Mesendoderm (in vitro differentiated cells): ENCODE measurements around the gene ITPR3.
A peak's percentile ranks its signal among the peaks of the same experiment; 100 is the strongest.

Experiments
- DNase-seq: peaks from one replicate; pipeline ENCODE4 v3.0.0; 2013
- H2AK5ac ChIP-seq: 2 replicates; pipeline ENCODE4 v1.6.1; 2013; ENCODE audit warnings: low read length, inconsistent platforms
- H2BK120ac ChIP-seq: 2 replicates; pipeline ENCODE4 v1.6.1; 2013; ENCODE audit warnings: low read depth, mild to moderate bottlenecking, low read length, moderate library complexity, mixed read lengths
- H2BK15ac ChIP-seq: replicated peaks from 2 replicates; pipeline ENCODE4 v1.6.1; 2013; ENCODE audit warnings: low read depth, mild to moderate bottlenecking, moderate library complexity
- H2BK5ac ChIP-seq: 2 replicates; pipeline ENCODE4 v1.6.1; 2013; ENCODE audit warnings: low read length, inconsistent platforms
- H3K18ac ChIP-seq: 2 replicates; pipeline ENCODE4 v1.6.1; 2013; ENCODE audit warnings: mild to moderate bottlenecking, low read length, mixed read lengths
- H3K23ac ChIP-seq: one replicate; pipeline ENCODE4 v1.6.1; 2013; ENCODE audit warnings: low read length
- H3K27ac ChIP-seq: 2 replicates; pipeline ENCODE4 v1.5.1; 2013; ENCODE audit warnings: low read depth, mild to moderate bottlenecking, inconsistent platforms, low read length, moderate library complexity
- H3K27me3 ChIP-seq: 2 replicates; pipeline ENCODE4 v1.6.1; 2013; ENCODE audit warnings: low read length, control low read depth, mild to moderate bottlenecking, inconsistent platforms; ENCODE audit not compliant: insufficient read depth, poor library complexity
- H3K36me3 ChIP-seq: 2 replicates; pipeline ENCODE4 v1.6.1; 2013; ENCODE audit warnings: low read length, inconsistent platforms; ENCODE audit not compliant: control insufficient read depth, insufficient read depth
- H3K4ac ChIP-seq: one replicate; pipeline ENCODE4 v1.6.1; 2013; ENCODE audit warnings: low read depth, mild to moderate bottlenecking, low read length, moderate library complexity
- H3K4me1 ChIP-seq: 2 replicates; pipeline ENCODE4 v1.6.1; 2013; ENCODE audit warnings: low read depth, low read length, inconsistent platforms; ENCODE audit not compliant: control insufficient read depth
- H3K4me2 ChIP-seq: 2 replicates; pipeline ENCODE4 v1.6.1; 2013; ENCODE audit warnings: low read length
- H3K4me3 ChIP-seq: 2 replicates; pipeline ENCODE4 v1.5.1; 2013; ENCODE audit warnings: mild to moderate bottlenecking, low read length
- H3K56ac ChIP-seq: one replicate; pipeline ENCODE4 v1.6.1; 2013; ENCODE audit warnings: low read length
- H3K79me1 ChIP-seq: 2 replicates; pipeline ENCODE4 v1.6.1; 2013; ENCODE audit warnings: low read length, inconsistent platforms
- H3K79me2 ChIP-seq: 2 replicates; pipeline ENCODE4 v1.6.1; 2013; ENCODE audit warnings: mild to moderate bottlenecking, low read length; ENCODE audit not compliant: control insufficient read depth, insufficient read depth
- H3K9ac ChIP-seq: 2 replicates; pipeline ENCODE4 v1.6.1; 2013; ENCODE audit warnings: low read length, inconsistent platforms
- H4K5ac ChIP-seq: one replicate; pipeline ENCODE4 v1.6.1; 2013; ENCODE audit warnings: low read length
- H4K8ac ChIP-seq: one replicate; pipeline ENCODE4 v1.6.1; 2013; ENCODE audit warnings: low read depth, mild to moderate bottlenecking, control low read depth, low read length, moderate library complexity
- WGBS: extraction: QIAGEN DNeasy Blood & Tissue Kit; methylation state at CpG from one replicate; pipeline ENCODE4 v1.1.7; 2013; ENCODE audit warnings: low lambda C conversion rate, missing lambda C conversion rate; ENCODE audit not compliant: insufficient coverage; ENCODE audit errors: extremely low coverage; 5-methylcytosine and 5-hydroxymethylcytosine counted together

Gene ITPR3

DNA sequence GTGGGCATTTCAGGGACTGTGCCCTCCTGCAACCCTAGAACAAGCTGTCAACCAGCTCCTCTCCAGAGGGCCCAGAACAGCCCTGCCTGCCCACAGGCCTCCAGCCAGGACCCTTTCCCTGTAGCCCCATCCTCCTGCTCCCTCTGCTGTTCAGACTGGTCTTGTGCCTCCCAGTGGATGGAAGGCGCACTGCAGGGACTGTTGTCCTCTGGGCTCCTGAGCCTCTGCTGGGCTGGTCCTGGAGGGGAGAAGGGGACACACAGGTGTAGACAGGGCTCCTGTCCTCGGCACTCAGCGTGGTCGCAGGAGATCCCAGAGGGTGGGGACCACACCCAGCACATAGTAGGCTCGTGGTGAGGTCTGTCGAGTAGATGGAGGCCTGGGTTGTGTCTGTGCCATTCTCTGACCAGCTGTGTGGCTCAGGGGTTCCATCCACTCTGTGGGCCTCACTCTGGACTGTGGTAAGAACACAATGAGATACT lies 11.5 kb downstream of the ITPR3 start:
- DNase-seq: peak; percentile 94
- no peak overlapping the region for H3K23ac ChIP-seq
- H3K79me1 ChIP-seq: peaks cover 6% of the 10 kb centered on the region
- H2BK5ac ChIP-seq: no peak overlapping the region
- H3K4me2 ChIP-seq: peak overlapping the region; percentile 85
- H3K4me3 ChIP-seq: no peak overlapping the region
- no peak overlapping the region for H4K5ac ChIP-seq
- peak overlapping the region; percentile 74 for H3K56ac ChIP-seq
- no peak overlapping the region for H2AK5ac ChIP-seq
- H2BK120ac ChIP-seq: no peak overlapping the region
- H3K27me3 ChIP-seq: no peaks in the 10 kb centered on the region
- H3K4me1 ChIP-seq: peaks cover 9% of the 10 kb centered on the region
- no peak overlapping the region for H3K18ac ChIP-seq
- H3K27ac ChIP-seq: no peak overlapping the region
- no peaks in the 10 kb centered on the region for H3K36me3 ChIP-seq
- no peak overlapping the region for H4K8ac ChIP-seq
- H2BK15ac ChIP-seq: no peak overlapping the region
- H3K79me2 ChIP-seq: peaks cover 2% of the 10 kb centered on the region
- no peak overlapping the region for H3K9ac ChIP-seq
- H3K4ac ChIP-seq: no peak overlapping the region
- WGBS: no CpG with 5 or more reads among the region's 6 CpGs

- Histone ChIP-seq H3K27me3 (no peaks in the 10 kb centered on the region), H4K8ac (no peak overlapping the region), H2AK5ac (no peak overlapping the region), H3K27ac (no peak overlapping the region), H3K9ac (peak overlapping the region; percentile 59), H3K36me3 (no peaks in the 10 kb centered on the region), H3K4ac (no peak overlapping the region), H3K23ac (no peak overlapping the region), H3K56ac (peak overlapping the region; percentile 74), H2BK120ac (no peak overlapping the region), H3K18ac (no peak overlapping the region), H3K79me2 (peaks cover 2% of the 10 kb centered on the region), H4K5ac (no peak overlapping the region), H2BK15ac (no peak overlapping the region), H3K4me1 (peaks cover 9% of the 10 kb centered on the region), H2BK5ac (no peak overlapping the region), H3K4me3 (peak overlapping the region; percentile 42), H3K4me2 (peak overlapping the region; percentile 85), H3K79me1 (peaks cover 6% of the 10 kb centered on the region)
- DNase-seq: no peak
- no CpG with 5 or more reads among the region's 21 CpGs for WGBS
Observed at GRCh38 chr6:33633084-33633461, 12.0 kb downstream of the ITPR3 start.

DNA sequence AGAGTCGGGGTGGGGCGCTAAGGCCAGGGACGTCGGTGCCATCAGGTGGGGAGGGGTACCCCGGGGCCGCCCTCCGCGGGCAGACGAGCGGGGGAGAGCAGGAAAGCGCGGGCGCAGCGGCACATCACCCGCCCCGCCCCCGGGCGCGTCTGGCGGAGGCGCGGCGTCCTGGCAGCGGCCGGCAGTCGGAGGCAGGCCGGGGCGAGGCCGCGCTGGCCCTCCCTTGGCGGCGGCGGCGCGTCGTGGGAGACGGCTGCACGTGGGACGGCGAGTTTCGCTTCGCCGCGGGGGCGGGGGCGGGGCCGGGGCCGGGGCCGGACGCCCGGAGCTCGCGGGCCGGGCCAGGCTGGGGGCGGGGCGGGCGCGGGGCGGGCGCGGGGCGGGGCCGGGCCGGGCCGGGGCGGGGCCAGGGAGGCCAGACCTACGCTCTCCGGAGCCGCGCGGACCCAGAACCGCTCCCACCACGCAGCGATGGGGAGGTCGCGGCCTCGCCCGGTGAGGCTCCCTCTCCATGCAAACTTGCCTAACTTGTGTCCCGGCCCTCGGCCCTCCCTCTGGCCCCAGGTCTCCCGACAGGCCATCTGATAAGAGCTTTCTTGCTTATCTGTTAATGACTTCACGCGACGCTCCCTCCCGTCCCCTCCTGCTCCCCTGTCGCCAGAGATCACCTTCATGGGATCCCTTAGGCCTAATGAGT lies 12.5 kb downstream of the ITPR3 start:
- peak; percentile 68 for DNase-seq

GRCh38 chr6:33634161-33634727 lies 13.1 kb downstream of the ITPR3 start:
- Histone ChIP-seq H3K4me3 (peak overlapping the region; percentile 44), H3K4ac (no peak overlapping the region), H3K18ac (no peak overlapping the region), H4K8ac (no peak overlapping the region), H3K36me3 (no peaks in the 10 kb centered on the region), H4K5ac (no peak overlapping the region), H3K4me2 (peak overlapping the region; percentile 94), H2BK5ac (no peak overlapping the region), H2AK5ac (no peak overlapping the region), H3K79me2 (peaks cover 2% of the 10 kb centered on the region), H3K56ac (peak overlapping the region; percentile 59), H2BK15ac (no peak overlapping the region), H3K9ac (peak overlapping the region; percentile 58), H3K4me1 (peaks cover 9% of the 10 kb centered on the region), H3K27ac (no peak overlapping the region), H3K79me1 (peaks cover 6% of the 10 kb centered on the region), H2BK120ac (no peak overlapping the region), H3K27me3 (no peaks in the 10 kb centered on the region), H3K23ac (peak overlapping the region; percentile 37)
- WGBS: no CpG with 5 or more reads among the region's 15 CpGs
- DNase-seq: no peak

More for the DNA sequence above, 12.5 kb downstream of the ITPR3 start:
- Histone ChIP-seq H2BK5ac (no peak overlapping the region), H2BK15ac (no peak overlapping the region), H3K27ac (no peak overlapping the region), H3K56ac (peak overlapping the region; percentile 74), H4K8ac (no peak overlapping the region), H3K4me2 (peak overlapping the region; percentile 94), H4K5ac (no peak overlapping the region), H3K9ac (peak overlapping the region; percentile 59), H3K79me2 (peaks cover 2% of the 10 kb centered on the region), H3K4me1 (peaks cover 9% of the 10 kb centered on the region), H2BK120ac (no peak overlapping the region), H3K18ac (no peak overlapping the region), H3K4me3 (peak overlapping the region; percentile 44), H3K79me1 (peaks cover 6% of the 10 kb centered on the region), H3K27me3 (no peaks in the 10 kb centered on the region), H2AK5ac (no peak overlapping the region), H3K23ac (no peak overlapping the region), H3K36me3 (no peaks in the 10 kb centered on the region), H3K4ac (no peak overlapping the region)
- no CpG with 5 or more reads among the region's 86 CpGs for WGBS

DNA sequence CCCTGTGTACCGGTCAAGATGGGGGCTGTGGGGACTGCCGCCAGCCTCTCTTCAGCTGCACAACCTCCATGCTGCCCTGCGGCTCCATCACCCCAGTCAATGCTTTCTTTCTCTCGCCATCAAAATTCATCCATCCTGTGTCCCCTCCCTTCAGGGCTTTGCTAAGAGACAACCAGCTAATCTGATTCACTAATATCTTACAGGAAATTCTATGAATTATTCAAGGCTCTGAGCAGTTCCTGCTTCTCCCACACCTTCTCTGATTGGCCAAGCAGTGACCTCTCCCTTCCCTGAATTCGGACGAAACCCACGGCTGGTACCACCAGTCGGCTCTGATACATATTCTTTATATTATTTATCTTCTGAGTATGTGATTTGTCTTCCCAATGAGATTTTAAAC lies 13.8 kb downstream of the ITPR3 start:
- WGBS: no CpG with 5 or more reads among the region's 8 CpGs
- peaks cover 9% of the 10 kb centered on the region for H3K4me1 ChIP-seq
- peaks cover 2% of the 10 kb centered on the region for H3K79me2 ChIP-seq
- no peak overlapping the region for H2AK5ac ChIP-seq
- no peak overlapping the region for H3K27ac ChIP-seq
- no peak for DNase-seq
- H4K8ac ChIP-seq: no peak overlapping the region
- H3K36me3 ChIP-seq: no peaks in the 10 kb centered on the region
- H3K9ac ChIP-seq: no peak overlapping the region
- peaks cover 6% of the 10 kb centered on the region for H3K79me1 ChIP-seq
- H2BK5ac ChIP-seq: no peak overlapping the region
- no peak overlapping the region for H2BK15ac ChIP-seq
- no peak overlapping the region for H3K4me3 ChIP-seq
- no peaks in the 10 kb centered on the region for H3K27me3 ChIP-seq
- no peak overlapping the region for H4K5ac ChIP-seq
- H3K56ac ChIP-seq: no peak overlapping the region
- H3K4me2 ChIP-seq: no peak overlapping the region
- no peak overlapping the region for H2BK120ac ChIP-seq
- no peak overlapping the region for H3K4ac ChIP-seq
- H3K18ac ChIP-seq: no peak overlapping the region
- H3K23ac ChIP-seq: no peak overlapping the region
